HG03571 (cell line): ENCODE measurements around the gene PPP2R3B.
"Not testable (repeated sequence)": the region's sequence is repeated elsewhere in the genome, so short reads cannot be mapped to it uniquely, and the experiment has no call there.

Experiments
- ATAC-seq: cut with Tn5 transposase; IDR thresholded peaks from one replicate; pipeline ENCODE4 v1.9.1; 2021; ENCODE audit not compliant: unreplicated experiment

The PPP2R3B gene

DNA sequence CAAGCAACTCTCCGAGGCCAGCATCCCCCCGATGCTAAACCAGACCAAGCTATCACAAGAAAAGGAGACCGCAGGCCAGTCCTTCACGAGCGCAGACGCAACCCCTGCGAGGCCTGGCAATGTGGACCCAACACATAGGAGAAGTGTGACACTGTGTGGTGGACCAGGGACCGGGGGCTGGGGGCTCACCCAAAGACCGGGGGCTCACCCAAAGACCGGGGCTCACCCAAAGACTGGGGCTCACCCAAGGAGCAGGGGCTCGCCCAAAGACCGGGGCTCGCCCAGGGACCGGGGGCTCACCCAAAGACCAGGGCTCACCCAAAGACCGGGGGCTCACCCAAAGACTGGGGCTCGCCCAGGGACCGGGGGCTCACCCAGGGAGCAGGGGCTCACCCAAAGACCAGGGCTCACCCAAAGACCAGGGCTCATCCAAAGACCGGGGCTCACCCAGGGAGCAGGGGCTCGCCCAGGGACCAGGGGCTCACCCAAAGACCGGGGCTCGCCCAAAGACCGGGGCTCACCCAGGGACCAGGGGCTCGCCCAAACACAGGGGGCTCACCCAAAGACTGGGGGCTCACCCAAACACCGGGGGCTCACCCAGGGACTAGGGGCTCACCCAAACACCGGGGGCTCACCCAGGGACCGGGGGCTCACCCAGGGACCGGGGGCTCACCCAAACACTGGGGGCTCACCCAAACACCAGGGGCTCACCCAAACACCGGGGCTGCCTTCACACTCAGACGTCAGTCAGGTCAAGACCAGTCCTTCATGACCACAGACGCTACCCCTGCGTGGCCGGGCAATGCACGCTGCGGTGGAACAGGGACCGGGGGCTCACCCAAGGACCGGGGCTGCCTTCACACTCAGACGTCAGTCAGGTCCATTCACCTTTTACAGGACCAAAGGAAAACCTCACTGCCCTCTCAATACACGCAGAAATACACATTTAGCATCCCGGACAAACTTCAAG, 32.9 kb downstream of the PPP2R3B start:
- ATAC-seq: no peak

DNA sequence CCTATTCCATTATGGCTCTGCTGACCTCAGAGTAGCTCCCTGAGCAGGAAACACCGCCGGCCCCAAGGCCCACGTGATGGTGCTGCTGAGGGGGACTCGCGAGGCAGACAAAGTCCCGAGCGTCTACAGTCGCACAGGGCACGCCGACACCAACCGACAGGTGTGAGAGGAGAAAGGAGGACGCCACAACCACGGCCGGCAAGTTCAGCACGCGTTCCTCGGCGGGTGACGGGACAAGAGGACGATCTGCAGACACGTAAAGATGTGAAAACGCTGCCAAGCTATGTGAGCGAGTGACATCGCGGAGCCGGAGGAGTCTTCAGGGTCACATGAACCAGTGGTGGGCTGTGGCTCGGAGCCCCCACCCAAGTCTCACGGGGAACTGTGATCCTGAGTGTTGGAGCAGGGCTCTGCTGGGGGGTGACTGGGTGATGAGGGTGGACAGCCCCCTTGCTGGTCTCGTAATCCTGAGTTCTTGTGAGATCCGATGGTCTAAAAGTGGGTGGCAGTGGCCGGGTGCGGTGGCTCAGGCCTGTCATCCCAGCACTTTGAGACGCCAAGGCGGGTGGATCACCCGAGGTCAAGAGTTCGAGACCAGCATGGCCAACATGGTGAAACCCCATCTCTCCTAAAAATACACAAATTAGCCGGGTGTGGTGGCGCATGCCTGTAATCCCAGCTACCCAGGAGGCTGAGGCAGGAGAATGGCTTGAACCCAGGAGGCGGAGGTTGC, 34.0 kb downstream of the PPP2R3B start:
- no peak for ATAC-seq

DNA sequence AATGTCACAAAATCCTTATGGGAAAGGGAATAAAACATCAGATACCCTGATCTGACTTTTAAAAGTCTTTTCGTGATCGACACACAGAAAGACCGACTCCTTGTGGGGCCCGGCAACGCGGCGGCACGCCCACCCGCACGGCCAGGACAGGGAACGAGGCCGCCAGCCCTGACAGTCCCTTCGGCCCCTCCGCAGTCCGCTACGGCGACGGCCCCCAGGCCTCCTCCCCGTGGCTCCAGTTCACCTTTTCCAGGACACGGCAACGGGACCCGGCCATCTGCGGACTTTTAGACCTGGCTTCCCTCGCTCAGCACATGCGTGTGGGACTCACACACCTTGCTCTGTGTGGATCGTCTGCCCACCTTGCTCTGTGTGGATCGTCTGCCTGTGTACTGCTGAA, 34.5 kb downstream of the PPP2R3B start:
- ATAC-seq: no peak

DNA sequence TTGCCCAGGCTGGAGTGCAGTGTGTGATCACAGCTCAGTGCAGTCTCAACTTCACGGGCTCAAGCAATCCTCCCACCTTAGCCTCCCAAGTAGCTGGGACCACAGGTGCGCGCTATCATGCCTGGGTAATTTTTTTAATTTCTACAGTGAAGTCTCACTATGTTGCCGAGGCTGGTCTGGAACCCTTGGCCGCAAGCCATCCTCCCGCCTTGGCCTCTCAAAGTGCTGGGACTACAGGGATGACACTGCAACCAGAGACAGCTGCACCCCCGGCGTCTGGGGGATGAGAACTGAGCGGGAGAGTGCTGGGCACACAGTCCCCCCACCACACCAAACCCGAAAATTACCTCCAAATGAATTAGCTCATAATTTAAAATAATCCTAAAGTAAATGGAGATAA, 35.0 kb downstream of the PPP2R3B start:
- ATAC-seq: no peak

DNA sequence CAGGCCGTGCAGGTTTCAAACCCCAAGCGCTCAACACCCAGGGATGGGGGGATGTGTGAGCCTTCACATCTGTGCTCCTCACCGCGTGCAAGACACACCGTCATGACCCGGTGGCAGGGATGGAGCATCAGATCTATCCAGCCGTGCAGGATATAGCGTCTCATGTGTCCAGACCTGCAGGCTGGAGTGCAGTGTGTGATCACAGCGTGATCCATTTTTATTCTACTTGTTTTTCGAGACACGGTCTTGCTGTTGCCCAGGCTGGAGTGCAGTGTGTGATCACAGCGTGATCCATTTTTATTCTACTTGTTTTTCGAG, 35.4 kb downstream of the PPP2R3B start:
- ATAC-seq: not testable (repeated sequence)

DNA sequence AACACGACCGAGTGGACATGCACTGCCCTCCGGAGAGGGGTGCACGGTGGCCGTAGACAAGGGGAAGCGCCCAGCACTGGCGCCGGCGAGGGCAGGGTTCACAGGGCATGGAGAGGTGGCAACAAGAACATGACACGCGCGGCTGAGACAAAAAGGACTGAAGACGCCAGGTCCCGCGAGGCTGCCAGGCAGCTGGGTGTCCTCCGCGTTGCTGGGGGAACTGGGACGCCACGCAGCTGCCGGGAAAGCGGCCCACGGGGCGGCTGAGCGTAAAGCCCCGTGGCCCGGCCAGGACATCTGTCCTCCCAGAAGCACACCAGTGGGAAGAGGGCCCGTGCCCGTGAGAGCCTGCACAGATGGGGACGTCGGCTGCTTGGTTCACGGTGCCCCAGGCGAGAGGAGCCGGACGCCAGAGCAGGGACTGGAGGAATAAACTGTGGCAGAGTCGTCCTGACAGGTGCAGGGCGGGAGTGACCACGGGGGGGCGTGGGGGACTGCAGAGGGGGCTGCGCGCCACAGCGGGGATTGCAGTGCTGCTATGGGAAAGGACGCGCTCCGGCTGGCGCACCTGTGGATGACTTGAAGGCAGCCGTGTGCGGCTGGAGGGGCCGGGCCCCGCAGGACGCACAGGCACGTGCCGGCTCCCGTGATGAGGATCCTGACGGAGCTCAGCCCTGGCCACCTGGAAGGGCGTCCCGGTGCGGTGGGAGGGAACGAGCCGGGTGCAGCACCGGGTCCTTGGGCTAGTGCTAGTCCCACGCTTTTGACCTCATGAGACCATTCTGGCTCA, 36.0 kb downstream of the PPP2R3B start:
- no peak for ATAC-seq

DNA sequence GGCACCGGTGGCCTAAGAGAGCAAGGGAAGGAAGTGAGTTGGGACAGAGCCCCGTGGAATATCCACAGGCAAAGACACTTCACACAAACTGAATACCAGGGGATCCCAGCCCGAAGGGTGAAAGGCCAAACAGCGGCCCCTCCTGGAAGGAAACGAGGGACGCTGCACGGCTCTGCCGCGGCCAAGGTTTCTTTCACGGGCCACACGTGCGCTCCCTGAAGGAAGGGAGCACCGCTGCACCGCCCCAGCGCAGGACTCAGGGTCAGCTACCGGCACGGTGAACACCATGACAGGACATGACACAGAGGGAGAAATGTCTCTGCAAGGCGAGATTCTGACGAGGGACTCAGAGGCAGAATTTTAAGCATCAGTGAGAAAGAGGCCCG, 36.6 kb downstream of the PPP2R3B start:
- ATAC-seq: no peak

DNA sequence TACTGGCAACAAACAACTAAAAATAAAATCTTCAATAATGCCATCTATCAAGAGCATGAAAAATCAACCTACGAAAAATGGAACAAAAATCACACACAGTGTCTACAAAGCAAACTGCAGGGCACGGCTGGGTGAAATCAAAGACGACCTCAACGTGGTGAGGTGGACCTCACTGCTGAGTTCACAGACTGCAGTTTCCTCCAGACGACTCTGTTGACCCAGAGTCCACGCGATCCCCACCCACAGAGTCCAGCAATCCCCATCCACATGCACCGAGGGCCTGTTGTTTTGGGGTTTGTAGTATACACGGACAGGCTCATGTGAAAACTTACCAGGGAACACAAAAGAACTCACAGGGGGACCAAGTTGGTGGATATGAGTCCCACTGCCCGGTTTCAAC, 37.0 kb downstream of the PPP2R3B start:
- ATAC-seq: no peak

DNA sequence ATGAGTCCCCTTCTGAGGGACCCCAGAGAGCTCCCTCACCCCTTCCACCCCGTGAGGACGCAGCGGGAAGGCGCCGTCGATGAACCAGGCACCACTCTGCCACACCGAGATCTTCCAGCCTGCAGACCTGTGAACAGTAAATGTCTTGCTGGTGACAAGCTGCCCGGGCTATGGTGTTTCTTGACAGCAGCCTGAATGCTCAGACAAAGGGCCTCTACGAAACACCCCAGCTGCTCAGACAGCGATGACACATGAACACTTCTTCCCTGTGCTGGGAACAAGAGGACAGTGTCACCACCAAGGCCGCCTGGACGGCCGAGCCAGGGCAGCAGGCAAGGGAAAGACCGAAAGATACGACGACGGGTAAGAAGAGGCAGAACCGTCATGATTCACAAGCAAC, 37.5 kb downstream of the PPP2R3B start:
- ATAC-seq: no peak

DNA sequence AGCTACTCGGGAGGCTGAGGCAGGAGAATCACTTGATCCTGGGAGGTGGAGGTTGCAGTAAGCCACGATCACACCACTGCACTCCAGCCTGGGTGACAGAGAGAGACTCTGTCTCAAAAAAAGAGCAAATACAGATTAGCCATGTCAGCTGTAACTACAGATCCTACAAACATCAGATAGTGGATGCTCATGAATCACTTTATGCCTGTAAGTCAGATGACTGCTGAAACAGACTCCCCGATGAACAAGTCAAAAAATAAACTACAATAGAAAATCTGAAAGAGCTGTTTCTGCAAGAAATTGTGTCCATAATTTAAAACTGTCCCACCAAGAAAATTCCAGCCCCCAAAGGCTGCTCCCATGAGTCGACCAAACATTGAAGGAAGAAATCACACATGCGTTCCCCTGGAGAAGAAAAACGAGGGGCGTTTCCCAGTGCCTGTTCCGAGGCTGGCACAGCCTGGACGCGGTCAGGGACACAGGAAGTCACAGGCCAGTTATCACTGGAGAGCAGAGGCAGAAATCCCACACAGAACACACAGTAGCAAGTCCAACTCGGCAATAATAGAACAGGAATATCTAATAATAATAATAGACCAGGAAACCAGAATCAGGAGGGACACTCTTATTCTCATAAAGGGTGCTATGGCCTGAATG, 38.1 kb downstream of the PPP2R3B start:
- no peak for ATAC-seq

DNA sequence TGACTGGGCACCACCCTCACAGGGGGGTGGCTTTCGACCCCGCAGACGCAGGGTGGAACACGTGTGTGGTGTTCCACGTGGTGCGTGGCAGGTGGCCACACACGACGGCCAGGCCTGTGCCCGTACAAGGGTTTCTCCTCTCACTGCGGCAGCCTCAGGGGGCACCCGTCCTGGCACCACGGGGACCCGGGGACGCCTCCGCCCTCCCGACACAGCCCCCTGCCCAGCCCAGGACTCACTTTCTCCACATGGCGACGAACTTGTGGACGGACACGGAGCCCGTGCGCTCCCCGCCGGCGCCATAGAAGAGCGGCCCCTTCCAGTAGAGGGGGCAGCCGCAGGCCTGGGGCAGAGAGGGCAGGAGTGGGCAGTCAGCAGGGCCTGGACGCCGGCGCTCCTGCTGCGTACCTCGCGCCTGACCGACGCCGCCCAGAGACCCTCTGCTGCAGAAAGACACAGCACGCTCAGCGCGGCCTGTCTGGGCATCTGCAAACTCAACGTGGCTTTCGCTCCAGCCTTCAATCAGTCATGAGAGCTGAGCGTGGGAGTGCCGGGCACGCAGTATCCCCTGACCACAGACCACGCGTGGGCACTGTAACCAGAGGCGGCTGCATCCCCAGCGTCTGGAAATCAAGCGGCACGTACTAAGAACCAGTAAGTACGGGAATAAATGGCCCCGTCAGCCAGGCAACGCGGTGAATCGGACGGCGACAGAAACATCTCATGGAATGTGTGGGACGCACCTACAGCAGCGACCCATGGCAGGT, 39.2 kb downstream of the PPP2R3B start:
- no peak for ATAC-seq

DNA sequence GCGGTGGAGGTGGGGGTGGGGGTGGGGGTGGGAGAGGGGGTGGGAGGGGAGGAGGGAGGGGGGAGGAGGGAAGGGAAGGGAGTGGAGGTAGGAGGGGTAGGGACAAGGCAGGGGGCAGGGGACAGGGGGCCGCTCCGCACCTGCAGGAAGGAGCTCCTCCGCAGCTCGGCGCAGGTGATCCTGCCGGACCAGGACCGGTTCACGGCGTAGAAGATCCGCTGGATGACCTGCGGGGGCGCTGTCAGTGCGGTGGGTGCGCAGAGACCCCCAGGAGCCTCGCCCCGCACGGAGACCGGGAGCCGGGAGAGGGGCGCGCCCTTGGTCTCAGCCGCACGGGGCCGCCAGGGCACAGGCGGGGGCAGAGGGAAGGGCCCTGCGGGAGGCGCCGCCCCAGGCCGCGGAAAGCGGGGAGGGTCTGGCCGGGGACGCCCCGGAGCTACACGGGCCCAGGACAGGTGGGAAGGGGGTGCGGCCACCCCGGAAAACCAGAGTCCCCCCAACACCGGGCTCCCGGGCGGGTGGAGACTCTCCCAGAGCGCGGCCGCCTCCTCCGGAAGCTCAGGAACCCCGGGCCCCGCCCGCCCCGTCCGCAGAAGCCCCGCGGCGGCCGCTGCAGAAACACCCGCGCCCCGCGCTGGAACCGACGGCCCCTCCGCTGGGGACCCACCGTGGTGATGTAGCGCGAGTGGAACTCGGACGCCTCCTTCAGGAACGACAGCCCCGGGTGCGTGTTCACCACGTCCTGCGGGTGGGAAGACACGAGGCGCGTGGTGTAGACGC, 40.5 kb downstream of the PPP2R3B start:
- no peak for ATAC-seq

DNA sequence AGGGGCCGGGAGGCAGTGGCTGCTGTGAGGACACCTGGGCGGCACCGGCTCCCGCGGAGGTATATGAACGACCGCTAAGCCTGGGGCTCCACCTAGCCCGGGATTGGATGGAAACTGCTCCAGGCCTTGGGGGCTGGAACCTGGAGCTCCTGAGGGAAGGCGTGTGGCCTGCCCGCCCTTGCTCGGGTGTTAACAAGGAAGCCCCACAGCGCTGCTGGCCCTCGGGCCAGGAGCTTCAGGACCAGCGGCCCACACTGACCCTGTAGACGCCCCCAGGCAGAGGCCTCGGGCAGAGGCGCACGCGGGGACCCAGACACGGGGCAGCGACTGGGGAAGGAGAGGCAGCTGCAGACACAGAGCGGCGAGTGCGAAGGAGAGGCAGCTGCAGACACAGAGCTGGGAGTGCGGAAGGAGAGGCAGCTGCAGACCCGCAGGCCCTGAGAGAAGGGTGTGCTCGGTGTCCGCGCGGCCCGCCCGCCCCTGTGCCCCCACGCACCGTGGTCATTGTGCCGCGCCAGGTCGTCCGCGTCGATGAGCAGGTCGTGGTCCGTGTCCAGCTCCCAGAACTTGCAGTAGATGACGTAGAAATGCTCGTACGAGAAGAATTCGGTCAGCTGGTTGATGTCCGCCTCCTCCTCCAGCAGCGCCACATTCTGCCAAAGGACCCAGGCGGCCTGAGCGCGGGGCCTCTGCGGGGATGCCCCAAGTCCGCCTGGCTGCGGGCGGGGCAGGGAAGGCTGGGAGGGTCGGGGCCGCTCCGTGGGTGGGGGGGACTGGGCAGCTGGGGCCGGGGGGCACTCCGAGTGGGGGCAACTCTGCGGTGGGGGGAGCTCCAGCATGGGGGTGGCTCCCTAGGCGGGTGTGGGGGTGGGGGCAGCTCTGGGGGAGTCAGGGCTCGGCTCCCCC, 41.4 kb downstream of the PPP2R3B start:
- no peak for ATAC-seq

DNA sequence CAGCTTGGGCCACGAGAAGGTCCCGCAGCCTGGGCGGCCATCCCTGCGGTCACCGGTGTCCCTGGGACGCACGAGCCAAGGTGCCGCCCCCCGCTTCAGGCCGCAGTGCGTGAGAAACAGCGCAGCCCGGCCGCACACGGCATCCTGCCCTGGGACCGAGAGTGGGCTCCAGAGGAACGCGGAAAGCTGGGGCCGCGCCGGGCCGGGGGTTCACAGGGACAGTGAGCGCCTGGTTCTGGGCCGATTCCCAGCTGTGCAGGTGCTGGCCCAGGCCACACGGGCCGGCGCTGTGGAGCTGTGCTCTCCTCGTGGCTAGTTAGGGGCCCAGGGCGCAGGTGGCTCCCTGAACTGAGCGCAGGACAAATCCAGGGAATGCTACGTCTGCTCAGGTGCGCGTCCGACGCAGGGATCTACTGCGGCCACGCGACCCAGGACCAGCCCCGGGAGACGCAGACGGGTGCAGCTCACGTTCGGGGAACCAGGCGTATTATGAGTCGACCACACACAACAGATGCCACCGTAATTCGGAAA, 42.3 kb downstream of the PPP2R3B start:
- ATAC-seq: no peak

DNA sequence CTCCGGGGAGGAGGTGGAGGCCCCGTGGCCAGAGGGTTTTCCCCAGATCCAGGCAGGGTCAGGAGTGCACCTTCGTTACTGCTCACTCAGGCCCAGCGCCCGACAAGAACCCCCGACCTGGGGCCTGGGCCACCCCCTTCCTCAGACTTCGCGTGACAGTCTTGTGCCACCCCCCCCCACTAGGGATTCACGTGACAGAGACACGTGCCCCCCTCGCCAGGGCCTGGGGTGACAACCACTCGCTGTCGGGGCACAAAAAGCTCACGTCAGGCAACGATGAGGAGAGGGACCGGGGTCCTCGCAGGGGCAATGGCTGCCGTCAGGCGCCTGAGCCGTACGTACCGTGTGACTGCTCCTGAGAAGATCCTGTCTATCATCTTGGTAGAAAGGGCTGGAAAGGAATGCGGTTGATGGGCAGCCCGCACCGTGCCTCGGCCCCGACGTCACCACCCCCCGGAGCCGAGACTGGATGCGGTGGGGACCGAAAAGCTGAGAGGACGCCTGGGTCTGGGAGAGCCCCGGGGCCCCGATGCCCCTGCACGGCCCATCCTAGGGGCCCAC, 45.1 kb downstream of the PPP2R3B start:
- no peak for ATAC-seq

DNA sequence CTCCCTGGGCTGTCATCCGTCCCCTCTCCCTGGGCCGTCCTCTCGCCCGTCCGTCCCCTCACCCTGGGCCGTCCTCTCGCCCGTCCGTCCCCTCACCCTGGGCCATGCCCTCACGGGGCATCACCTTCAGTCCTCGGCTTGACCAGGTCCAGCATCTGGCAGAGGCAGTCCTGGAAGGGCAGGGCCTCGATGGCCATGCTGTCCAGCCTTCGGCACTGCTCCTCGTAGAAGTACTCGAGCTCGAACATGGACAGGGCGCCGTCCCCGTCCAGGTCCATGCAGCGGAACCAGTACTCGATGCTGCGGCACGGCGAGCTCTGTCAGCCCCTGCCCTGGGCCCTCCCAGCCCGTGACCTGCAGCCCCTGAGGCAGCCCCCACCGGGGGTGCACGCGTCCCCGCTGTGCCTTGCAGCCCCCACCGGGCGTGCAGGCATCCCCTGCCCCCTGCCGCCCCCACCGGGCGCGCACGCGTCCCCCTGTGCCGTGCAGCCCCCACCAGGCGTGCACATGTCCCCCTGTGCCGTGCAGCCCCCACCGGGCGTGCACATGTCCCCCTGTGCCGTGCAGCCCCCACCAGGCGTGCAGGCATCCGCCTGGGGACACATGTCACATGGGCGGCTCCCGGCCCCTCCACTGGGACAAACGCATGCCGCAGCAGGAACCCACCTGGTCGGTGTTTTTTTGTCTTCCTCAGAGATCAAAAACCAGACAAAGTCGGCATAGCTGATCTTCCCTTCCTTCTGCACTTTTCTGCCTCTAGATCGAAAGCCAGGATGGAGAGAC, 45.9 kb downstream of the PPP2R3B start:
- ATAC-seq: no peak

DNA sequence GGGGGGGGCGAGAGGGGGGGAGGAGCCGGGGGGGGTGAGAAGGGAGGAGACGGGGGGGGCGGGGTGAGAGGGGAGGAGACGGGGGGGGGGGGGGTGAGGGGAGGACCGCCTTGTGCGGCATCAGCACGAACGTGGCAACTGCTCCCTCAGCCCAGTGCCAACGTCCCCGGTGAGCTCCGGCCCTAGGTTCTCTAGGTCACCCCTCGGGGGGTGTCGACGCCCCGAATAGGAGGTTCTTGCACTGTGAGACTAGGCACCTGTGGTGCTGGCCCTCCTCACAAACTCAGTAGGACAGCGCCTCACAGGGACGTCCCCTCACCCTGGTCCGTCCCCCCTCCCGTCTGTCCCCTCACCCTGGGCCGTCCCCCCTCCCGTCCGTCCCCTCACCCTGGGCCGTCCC, 46.6 kb downstream of the PPP2R3B start:
- no peak for ATAC-seq
